H1 (cell line): Measurements from ENCODE around the gene ZNF618. TPM values are rescaled to one million over a fixed set of nuclear protein-coding genes. Genes with fewer than 3 reads are reported as not detected.

Experiments
- CHD1 ChIP-seq: IDR thresholded peaks from 2 replicates; pipeline ENCODE4 v1.6.1; 2012; ENCODE audit warnings: low read depth, low read length, improper control_type of control experiment
- CREB1 ChIP-seq: IDR thresholded peaks from 2 replicates; pipeline ENCODE4 v1.6.1; 2012; ENCODE audit warnings: inconsistent platforms
- FOSL1 ChIP-seq: IDR thresholded peaks from 2 replicates; pipeline ENCODE4 v1.6.1; 2011; ENCODE audit warnings: mild to moderate bottlenecking, low read depth, low read length, moderate library complexity; ENCODE audit not compliant: insufficient read depth
- HDAC6 ChIP-seq: IDR thresholded peaks from one replicate; pipeline ENCODE4 v1.7.1; 2012; ENCODE audit warnings: low read depth, mild to moderate bottlenecking, inconsistent platforms, low read length, moderate library complexity
- RBBP5 ChIP-seq: IDR thresholded peaks from 2 replicates; pipeline ENCODE4 v1.7.1; 2012; ENCODE audit warnings: low read depth, mild to moderate bottlenecking, inconsistent platforms, low read length, moderate library complexity, borderline replicate concordance
- SAP30 ChIP-seq: fragments of 300-600 bp; sonication (generic); IDR thresholded peaks from 2 replicates; pipeline ENCODE4 v1.7.1; 2012; ENCODE audit warnings: low read length, moderate library complexity, mild to moderate bottlenecking, inconsistent platforms; ENCODE audit not compliant: insufficient read depth, insufficient replicate concordance
- SP1 ChIP-seq: IDR thresholded peaks from 2 replicates; pipeline ENCODE4 v1.6.1; 2011; ENCODE audit warnings: low read depth, low read length
- TAF7 ChIP-seq: optimal IDR thresholded peaks from 2 replicates; pipeline ENCODE3; 2011; ENCODE audit warnings: low read depth, mild to moderate bottlenecking, inconsistent platforms, low read length, moderate library complexity, borderline replicate concordance
- YY1 ChIP-seq: IDR thresholded peaks from 2 replicates; pipeline ENCODE4 v1.6.1; 2011; ENCODE audit warnings: low read depth, mild to moderate bottlenecking, low read length
- polyA plus RNA-seq, 7 experiments: library from polyadenylated mRNA; depleted of rRNA in 3 of 7; stranded (reverse) in 5 of 7; unstranded in 2 of 7; fragments of >200 nt in 5 of 7; fragments of 200-250 nt in 2 of 7; gene quantifications; 1 replicate in 5 of 7; 2 replicates in 1 of 7; 4 replicates in 1 of 7; pipeline versions ENCODE4 v1.2.1 to v1.2.3, GENCODE V29; 2011 to 2013; ENCODE audit warnings: missing spikeins in 2 of 7, mixed read lengths in 2 of 7
- total RNA-seq: library from RNA; stranded (reverse); fragmentation: NEBNext Ultra II Directional; extraction: Animal tissue kit (Norgen Biotek cat#: 25700); gene quantifications from 2 replicates; pipeline ENCODE4 v1.2.1, GENCODE V29; 2021

Gene ZNF618
- total and polyA plus RNA-seq, 2 of the 8 experiments (the other 6 are each of a cell fraction or from before 2014, with no cell fraction given): 9.6 to 28.5 TPM

GRCh38 chr9:113922160-113922559, 46.1 kb downstream of the ZNF618 start (continued):
- TF ChIP-seq SAP30: no peak
- TF ChIP-seq CHD1: no peak
- TF ChIP-seq RBBP5: no peak
- no peak for TF ChIP-seq HDAC6
- TF ChIP-seq FOSL1: no peak
- TF ChIP-seq CREB1: no peak
- TF ChIP-seq TAF7: no peak
- no peak for TF ChIP-seq SP1
- no peak for TF ChIP-seq YY1
- TF ChIP-seq, all 59 proteins: peak for 0
